ENCODE data around the gene RBP3.

RBP3 gene

DNA sequence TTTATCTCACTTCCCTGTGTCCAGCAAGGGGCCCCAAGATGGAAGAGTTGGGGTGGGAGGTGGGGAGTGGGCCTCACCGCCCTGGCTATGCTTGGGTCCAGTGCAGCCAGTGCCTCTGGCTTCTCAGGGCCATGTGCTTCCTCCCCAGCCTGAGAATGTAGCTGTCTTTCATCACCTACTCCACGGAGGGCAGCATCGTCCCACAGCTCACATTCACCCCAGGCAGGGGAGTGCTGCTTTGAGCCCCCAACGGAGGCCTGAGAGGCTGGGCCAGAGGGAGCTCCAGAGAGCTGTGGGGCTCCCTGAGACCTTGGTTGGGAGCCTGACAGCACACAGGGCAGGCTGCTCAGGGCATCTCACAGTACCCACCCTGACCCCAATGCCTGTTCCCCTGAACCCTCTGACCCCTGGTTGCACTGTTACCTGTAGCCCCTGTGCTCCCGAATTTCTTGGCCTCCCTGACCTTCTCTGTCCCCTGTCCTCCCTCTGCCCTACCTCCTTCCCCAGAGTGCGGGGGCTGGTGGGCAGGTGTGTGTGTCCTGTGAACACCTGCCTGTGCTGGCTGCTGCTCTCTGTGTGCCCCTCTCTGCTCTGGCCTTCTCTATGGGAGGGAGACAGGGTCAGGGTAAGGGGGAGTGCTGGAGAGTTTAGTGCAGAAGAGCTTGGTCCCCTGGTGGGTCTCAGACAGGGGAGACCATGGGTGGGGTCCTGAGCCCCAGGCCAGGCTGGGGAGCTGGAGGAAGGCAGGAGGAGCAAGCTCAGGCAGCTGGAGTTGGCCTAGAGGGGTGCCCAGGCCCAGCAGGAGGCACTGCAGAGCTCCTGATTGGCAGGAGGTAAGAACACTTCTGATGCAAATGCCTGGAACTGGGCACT, 55.5 kb downstream of the RBP3 start:
- no peak for DNase-seq

GRCh38 chr10:47404446-47404845, 56.3 kb downstream of the RBP3 start:
- DNase-seq, result no peak

GRCh38 chr10:47404937-47405336, 56.8 kb downstream of the RBP3 start:
- no peak for DNase-seq

- peak in 1 of 2 experiments; percentile 8 for DNase-seq
Measured at GRCh38 chr10:47405857-47406547, 57.8 kb downstream of the RBP3 start.

- DNase-seq, result no peak
Measured at GRCh38 chr10:47406548-47406869, 58.3 kb downstream of the RBP3 start.

GRCh38 chr10:47406870-47407691, 58.9 kb downstream of the RBP3 start:
- DNase-seq, result peak; percentile 77 to 94

Measured in SW 1271 (cell line).